Measurements from ENCODE around the gene TRIP13. TPM values are rescaled to one million over a fixed set of nuclear protein-coding genes. Genes with fewer than 3 reads are reported as not detected.
A peak's percentile ranks its signal among the peaks of the same experiment; 100 is the strongest.

TRIP13 gene
- total RNA-seq, 4 donors from 2014 or later = 0.13 to 3.6 (median 0.73) TPM

DNA sequence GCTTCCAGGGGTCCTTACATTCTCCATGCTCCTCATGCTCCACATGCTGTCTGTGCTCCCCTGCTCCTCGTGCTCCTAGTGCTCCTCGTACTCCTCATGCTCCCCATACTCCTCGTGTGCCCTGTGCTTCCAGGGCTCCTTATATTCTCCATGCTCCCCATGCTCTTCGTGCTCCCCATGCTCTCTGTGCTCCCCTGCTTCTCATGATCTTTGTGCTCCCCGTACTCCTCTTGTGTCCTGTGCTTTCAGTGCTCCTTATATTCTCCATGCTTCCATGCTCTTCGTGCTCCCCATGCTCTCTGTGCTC is 51.9 kb downstream of the TRIP13 start:
- Histone ChIP-seq H3K27ac (no peak overlapping the region), H3K4me3 (no peak overlapping the region), H3K4me1 (peaks cover 0 to 22% (median 13%) of the 10 kb centered on the region in 3 donors), H3K36me3 (no peaks in the 10 kb centered on the region), H3K9me3 (no peaks in the 10 kb centered on the region), H3K27me3 (peaks cover 28% of the 10 kb centered on the region)
- no peak for ATAC-seq
- TF ChIP-seq POLR2A (IDR thresholded peaks at IDR 0.05) (no peak), EP300 (IDR thresholded peaks at IDR 0.05) (no peak), POLR2AphosphoS5 (IDR thresholded peaks at IDR 0.05) (no peak)
- TF ChIP-seq, protein P1, sequence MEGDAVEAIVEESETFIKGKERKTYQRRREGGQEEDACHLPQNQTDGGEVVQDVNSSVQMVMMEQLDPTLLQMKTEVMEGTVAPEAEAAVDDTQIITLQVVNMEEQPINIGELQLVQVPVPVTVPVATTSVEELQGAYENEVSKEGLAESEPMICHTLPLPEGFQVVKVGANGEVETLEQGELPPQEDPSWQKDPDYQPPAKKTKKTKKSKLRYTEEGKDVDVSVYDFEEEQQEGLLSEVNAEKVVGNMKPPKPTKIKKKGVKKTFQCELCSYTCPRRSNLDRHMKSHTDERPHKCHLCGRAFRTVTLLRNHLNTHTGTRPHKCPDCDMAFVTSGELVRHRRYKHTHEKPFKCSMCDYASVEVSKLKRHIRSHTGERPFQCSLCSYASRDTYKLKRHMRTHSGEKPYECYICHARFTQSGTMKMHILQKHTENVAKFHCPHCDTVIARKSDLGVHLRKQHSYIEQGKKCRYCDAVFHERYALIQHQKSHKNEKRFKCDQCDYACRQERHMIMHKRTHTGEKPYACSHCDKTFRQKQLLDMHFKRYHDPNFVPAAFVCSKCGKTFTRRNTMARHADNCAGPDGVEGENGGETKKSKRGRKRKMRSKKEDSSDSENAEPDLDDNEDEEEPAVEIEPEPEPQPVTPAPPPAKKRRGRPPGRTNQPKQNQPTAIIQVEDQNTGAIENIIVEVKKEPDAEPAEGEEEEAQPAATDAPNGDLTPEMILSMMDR (IDR thresholded peaks at IDR 0.05) = no peak
- 81 to 93% methylated on average over 3 to 6 of the region's 6 CpGs for WGBS, 2 donors (ENCODE audit: low coverage in 1 of 2)

DNA sequence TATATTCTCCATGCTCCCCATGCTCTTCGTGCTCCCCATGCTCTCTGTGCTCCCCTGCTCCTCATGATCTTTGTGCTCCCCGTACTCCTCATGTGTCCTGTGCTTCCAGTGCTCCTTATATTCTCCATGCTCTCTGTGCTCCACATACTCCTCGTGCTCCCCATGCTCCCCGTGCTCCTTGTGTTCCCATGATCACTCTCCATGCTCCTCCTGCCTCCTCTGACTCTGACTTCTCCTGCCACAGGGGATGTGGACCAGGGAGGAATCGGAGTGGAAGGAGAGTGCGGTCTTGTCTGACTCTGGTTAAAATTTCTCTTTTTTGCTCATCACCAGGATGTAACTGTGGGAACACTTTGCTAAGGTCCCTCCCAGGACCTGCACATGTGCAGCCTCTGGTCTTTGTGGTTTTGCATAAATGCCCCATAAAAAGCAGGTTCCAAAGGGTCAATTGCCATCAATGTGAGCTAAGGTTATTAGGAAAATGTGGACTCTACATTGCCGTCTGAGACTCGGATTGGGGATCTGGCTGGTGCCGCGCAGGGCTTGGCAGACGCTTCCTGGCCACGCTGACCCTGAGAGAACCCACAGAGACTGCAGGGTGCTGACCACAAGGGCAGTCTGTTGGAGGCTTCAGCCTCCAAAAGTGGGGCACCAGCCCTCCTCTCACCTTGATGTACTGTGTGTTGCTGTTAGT is 52.5 kb downstream of the TRIP13 start:
- no peak overlapping the region for H3K4me3 ChIP-seq
- TF ChIP-seq POLR2AphosphoS5 (IDR thresholded peaks at IDR 0.05) = no peak
- TF ChIP-seq, protein P1 (IDR thresholded peaks at IDR 0.05) = no peak
- no peak for TF ChIP-seq POLR2A (IDR thresholded peaks at IDR 0.05)
- no peak for TF ChIP-seq EP300 (IDR thresholded peaks at IDR 0.05)
- peaks cover 28% of the 10 kb centered on the region for H3K27me3 ChIP-seq
- H3K9me3 ChIP-seq = no peaks in the 10 kb centered on the region
- ATAC-seq = no peak
- WGBS, 2 donors (ENCODE audit: low coverage in 1 of 2) = 82 to 87% methylated on average over 4 to 6 of the region's 12 CpGs
- no peaks in the 10 kb centered on the region for H3K36me3 ChIP-seq
- H3K4me1 ChIP-seq = peaks cover 0 to 22% (median 13%) of the 10 kb centered on the region in 3 donors
- H3K27ac ChIP-seq = peak overlapping the region in 1 of 4 donors; percentile 30

DNA sequence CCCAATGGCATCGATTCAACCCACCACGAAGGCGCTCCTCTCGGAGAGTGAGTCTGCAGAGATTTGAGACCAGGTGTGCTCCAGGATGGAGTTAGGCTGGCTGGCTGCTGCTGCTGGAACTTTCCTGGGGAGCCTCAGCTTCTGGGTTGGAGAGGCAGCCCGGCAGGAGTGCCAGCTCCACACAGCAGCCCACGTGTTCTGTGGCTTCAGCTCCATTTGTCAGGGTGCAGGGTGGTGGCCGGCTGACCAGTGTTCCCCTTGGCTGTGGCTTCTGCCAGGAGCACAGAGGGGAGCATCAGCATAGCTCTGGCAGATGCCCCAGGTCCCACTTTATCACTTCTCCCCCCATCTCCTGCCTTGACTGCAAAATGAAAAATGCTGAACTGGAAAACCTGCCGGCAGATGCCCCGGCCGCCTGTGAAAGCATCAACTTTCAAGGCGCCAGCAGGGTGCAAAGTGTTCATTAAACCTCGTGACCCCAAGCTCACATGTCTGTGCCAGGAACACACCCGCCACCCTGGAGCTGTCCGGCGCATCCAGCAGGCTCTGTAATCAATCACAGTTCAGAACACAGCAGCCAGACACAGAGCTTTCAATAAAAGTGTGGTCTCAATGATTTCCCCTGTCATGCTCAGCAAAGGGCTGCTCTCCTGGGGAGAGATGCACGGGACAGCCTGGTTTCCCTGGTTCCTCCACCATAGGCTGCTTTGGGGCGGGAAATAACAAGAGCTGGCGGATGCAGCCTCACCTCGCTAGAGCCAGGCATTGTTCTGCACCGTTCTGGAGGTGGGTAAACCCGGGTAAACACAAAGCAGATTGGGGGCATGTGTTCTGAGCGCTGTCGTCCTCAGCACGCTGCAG is 53.2 kb downstream of the TRIP13 start:
- H3K36me3 ChIP-seq = no peaks in the 10 kb centered on the region
- 23% methylated on average over 6 of the region's 24 CpGs; no CpG with 5 or more reads in 1 of the 2 donors for WGBS, 2 donors (ENCODE audit: low coverage in 1 of 2)
- no peak overlapping the region for H3K4me3 ChIP-seq
- peak overlapping the region in 2 of 4 donors; percentile 30 to 34 for H3K27ac ChIP-seq
- peaks cover 0 to 22% (median 13%) of the 10 kb centered on the region in 3 donors for H3K4me1 ChIP-seq
- no peaks in the 10 kb centered on the region for H3K9me3 ChIP-seq
- TF ChIP-seq POLR2AphosphoS5 (IDR thresholded peaks at IDR 0.05) (no peak), POLR2A (IDR thresholded peaks at IDR 0.05) (no peak), EP300 (IDR thresholded peaks at IDR 0.05) (no peak)
- TF ChIP-seq, protein P1 (IDR thresholded peaks at IDR 0.05) = no peak
- ATAC-seq = peak; percentile 33
- H3K27me3 ChIP-seq = peaks cover 28% of the 10 kb centered on the region

DNA sequence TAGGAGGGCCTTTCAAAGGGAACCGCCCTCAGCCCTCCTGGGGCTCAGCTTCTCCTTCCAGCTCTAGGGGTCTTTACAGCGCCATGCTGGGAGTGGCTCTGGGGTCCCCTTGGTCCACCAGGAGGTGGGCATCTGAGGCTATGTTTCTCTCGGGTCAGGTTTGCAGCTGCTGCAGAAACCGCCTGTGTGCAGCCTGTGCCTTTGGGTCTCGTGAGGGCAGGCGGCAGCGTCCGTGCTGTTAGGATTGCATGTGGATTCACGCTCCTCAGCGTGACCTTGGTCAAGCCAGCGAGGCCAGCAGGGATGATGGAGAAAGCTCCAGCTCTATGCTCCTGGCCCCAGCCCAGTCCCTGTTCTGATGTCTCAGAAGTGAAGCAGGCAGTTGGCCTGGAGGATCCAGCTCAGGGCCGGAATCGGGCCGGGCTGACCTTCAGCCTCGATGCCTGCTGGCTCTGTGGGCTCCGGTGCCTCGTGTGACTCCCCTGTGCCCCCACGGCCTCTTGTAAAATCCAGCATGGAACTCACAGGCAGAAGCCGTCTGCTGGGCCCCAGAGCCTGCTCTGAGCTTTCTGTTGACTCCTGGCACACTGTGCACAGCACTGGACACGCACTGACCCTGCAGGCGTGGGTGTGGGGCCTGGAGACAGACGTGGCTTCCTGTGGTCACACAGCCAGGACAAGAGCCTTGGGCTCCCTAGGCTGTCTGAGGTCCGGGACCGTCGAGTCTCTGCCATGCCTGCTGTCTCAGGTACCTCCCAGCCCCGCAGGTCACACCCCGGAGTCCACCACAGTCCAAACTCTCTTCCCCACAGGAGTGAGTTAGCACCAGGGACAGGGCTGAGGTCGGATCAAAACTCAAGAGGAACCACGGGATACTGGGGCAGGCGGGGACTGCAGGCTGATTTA is 54.3 kb downstream of the TRIP13 start:
- peaks cover 33% of the 10 kb centered on the region for H3K27me3 ChIP-seq
- no peak overlapping the region for H3K27ac ChIP-seq
- peak; percentile 16 for ATAC-seq
- 64% methylated on average over 5 of the region's 30 CpGs; no CpG with 5 or more reads in 1 of the 2 donors for WGBS, 2 donors (ENCODE audit: low coverage in 1 of 2)
- peaks cover 0 to 22% (median 13%) of the 10 kb centered on the region in 3 donors for H3K4me1 ChIP-seq
- H3K36me3 ChIP-seq = no peaks in the 10 kb centered on the region
- no peaks in the 10 kb centered on the region for H3K9me3 ChIP-seq
- no peak overlapping the region for H3K4me3 ChIP-seq
- TF ChIP-seq POLR2AphosphoS5 (IDR thresholded peaks at IDR 0.05) (no peak), POLR2A (IDR thresholded peaks at IDR 0.05) (no peak), EP300 (IDR thresholded peaks at IDR 0.05) (no peak)
- TF ChIP-seq, protein P1 (IDR thresholded peaks at IDR 0.05) = no peak
